Amygdala (tissue), 56 donors: ENCODE measurements around the gene RSRC1.

Experiments
- DNase-seq, 56 donors: peaks; one replicate each; lab custom pipeline; 2025; lab: John Stamatoyannopoulos, UW

The RSRC1 gene

GRCh38 chr3:158568784-158569183, 458.9 kb downstream of the RSRC1 start:
- no peak for DNase-seq

DNA sequence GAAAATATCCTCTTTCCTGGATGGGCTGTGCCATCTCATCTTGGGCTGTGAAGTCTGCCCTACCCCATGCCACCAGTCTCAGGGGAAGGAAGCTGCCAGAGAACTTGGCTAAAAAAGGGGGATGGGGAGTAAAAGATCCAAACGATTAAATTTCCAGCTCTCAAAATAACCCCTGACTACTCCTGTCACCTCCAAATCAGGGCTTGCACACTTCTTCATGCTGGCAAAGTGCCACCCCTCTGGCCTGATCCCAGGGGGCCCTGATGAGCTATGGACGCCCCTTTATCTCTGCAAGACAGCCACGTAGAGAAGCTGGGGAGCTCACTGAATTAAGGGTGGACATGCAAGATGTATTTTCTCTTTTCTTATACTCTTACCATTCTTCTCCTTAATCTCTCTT, 459.9 kb downstream of the RSRC1 start:
- DNase-seq, result no peak

- DNase-seq, result peak; percentile 32 to 96 (median 89)
Measured at GRCh38 chr3:158570999-158571702, 461.3 kb downstream of the RSRC1 start, which contains the start of gene MLF1. Gene MLF1, plus strand, starts transcription at chr3:158571194. Its CDS starts 107 bp downstream, at chr3:158571301.

- DNase-seq, result peak in 1 of 56 donors; percentile 27
Measured at GRCh38 chr3:158571969-158572765, 462.3 kb downstream of the RSRC1 start.

DNA sequence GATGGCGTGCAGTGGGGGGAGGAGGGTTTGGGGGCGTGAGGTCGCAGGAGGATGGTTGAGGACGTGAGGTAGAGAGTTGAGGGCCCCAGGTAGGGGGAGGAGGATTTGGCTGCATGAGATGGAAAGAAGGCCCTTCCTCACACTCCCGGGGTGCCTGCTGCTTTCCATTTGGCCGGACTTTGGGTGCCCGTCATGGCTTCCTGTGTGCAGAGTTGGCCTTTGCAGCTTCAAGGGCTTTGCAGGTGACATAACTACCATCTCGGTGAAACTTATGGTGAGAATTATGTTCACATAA, 462.8 kb downstream of the RSRC1 start:
- no peak for DNase-seq

GRCh38 chr3:158573714-158574113, 463.8 kb downstream of the RSRC1 start:
- DNase-seq, result no peak

DNA sequence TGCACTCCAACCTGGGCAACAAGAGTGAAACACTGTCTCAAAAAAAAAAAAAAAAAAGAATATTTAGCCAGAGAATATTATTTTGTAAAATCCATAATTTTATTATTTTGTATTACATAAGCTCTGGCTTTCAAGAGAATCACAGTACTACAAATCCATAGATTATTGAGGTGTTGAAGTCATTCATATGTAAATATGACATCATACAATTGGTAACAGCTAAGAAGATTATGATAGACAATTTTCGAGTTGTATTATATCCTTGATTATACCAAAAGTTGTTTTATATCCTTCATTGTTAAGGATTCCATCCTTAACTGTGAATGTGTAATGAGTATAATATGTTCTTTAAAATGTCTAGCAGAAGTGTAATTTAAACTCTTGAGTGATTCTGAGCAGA, 464.8 kb downstream of the RSRC1 start:
- DNase-seq, result no peak

DNA sequence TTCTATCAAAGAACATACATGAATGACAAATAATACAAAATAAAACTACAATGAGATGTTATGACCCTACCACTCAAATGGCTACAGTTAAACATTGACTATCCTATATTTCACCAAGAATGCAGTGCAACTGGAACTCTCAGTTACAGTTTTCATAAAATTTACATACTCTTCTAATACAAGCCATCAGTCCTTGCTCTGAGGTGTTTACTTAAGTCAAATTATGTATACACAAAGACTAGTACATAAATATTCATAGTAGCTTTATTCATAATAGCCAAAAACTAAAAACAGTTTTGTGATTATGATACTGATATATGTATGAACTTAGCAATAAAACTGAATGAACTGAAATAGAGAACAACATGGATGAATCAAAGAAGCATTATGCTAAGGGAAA, 480.3 kb downstream of the RSRC1 start:
- no peak for DNase-seq
